Breast epithelium (tissue), 3 donors: ENCODE measurements around the gene CPLX4.

Source experiments
- CTCF ChIP-seq, 3 donors: fragments of 450-650 bp; IDR thresholded peaks; one replicate each; pipeline ENCODE4 v1.5.1; 2016 to 2017; ENCODE audit warnings: antibody characterized with exemption in 3 of 3, mild to moderate bottlenecking in 3 of 3, moderate library complexity in 3 of 3
- POLR2A ChIP-seq: fragments of 450-650 bp; IDR thresholded peaks from one replicate; pipeline ENCODE4 v1.6.1; 2016; ENCODE audit warnings: antibody characterized with exemption, mild to moderate bottlenecking, moderate library complexity

- TF ChIP-seq CTCF (IDR thresholded peaks at IDR 0.05) = no peak
- TF ChIP-seq POLR2A = no peak
Observed at GRCh38 chr18:59359576-59359952, 41.1 kb upstream of the CPLX4 start.
